COR-L47 (cell line): Measurements from ENCODE around the gene GOLGA7B.

ENCODE experiments used
- DNase-seq: peaks from one replicate; lab custom pipeline; 2025; lab: John Stamatoyannopoulos, UW

GOLGA7B gene

DNA sequence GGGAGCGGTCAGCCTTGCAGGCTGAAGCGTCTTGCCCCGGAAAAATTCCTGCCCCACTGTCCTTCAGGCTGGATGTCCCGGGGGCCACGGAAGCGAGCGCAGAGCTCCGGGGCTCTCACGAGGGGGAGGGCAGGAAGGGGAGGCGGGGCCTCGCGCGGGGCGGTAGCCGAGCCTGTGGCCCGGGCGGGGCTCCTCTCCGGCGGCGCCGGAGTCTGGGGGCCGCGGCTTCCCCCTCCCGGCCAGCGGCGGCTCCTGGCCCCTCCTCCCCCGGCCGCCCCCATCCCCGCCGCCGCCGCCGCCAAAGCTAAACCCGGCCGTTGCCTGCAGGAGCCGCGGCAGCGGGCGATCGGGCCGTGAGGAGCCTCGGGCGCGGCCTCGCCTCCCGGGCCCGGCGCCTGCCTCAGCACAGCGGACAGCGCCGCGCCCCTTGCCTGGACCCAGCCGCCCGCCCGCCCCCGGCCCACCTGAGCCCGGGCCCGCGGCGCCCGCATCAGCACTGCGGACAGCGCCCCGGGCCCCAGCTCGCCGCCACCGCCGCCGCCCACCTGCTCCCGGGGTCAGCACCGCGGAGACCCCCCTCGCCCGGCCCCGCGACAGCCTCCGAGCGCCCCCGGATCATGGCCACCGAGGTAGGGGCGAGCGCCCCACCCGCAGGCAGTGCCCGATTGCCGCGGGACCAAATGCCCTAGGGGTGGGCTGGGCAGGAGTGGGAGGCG is at the start of gene GOLGA7B:
GOLGA7B (plus strand) TSS at position 157 of the 716 bp plus-strand sequence; CDS start at position 618, 461 bp downstream.
- peak; percentile 22 for DNase-seq

DNA sequence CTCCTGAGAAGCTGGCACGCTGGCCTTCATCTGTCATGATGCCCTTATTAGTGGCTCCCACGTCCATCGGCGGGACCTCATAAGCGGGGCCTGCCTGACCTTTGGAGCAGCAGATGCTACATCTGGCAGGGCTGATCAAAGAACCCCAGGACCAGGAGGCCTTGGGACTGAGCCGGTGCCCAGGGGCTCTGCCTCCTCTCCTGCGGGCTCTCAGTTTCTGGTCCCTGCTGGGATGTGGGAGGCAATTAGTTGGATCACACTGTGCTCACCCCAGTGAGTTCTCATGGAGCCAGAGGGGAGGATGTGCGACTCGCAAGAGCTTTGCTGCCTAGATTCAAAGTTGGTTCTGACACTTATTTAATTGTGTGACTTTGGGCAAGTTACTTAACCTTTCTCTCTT is 49.2 kb upstream of the GOLGA7B start:
- DNase-seq = no peak

- no peak for DNase-seq
Observed at GRCh38 chr10:97801422-97801821, 48.2 kb upstream of the GOLGA7B start.

GRCh38 chr10:97805096-97805884 is 44.4 kb upstream of the GOLGA7B start:
- peak; percentile 51 for DNase-seq

- peak; percentile 51 for DNase-seq
Observed at GRCh38 chr10:97805949-97806348, 43.7 kb upstream of the GOLGA7B start.

GRCh38 chr10:97810446-97810845 is 39.2 kb upstream of the GOLGA7B start:
- DNase-seq = no peak

DNA sequence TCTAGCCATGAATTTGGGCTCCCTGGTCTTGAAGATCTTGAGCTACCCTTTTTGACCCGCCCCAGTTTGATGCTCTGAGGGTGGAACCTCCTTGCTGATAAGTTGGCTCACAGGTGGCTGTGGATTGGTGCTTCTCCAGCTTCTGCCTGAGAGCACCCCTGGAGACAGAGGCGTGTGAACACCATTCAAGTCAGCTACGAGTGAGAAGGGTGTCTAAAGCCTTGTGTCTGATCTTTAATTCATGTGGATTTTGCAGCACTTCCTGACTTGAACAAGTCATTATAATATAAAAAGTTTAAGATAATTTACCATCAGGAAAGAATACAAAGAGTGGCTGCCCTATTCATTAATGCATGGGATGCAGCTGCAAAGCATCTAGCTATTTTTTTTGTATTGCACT is 37.7 kb upstream of the GOLGA7B start:
- DNase-seq = no peak

- no peak for DNase-seq
Observed at GRCh38 chr10:97812696-97813095, 36.9 kb upstream of the GOLGA7B start.

GRCh38 chr10:97813311-97813710 is 36.3 kb upstream of the GOLGA7B start:
- no peak for DNase-seq

DNA sequence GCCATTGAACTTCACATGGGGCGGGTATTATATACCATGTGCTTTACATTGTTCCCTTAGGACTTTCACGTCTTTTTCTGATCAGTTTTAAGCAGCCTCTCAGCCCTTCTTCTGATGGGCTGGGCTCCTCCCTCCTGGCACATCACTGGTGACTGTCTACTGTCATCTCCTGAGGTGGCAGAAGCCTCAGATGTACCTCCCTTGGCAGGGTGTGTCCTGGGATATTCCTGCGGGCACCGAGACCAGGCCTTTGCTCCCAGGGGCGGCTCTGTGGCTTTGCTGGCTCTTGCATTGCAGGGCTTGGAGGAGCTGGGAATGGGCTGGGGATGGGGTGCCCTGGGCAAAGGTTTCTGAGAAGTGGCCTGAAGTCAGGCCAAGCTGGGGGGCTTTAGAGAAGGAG is 34.6 kb upstream of the GOLGA7B start:
- DNase-seq = no peak

DNA sequence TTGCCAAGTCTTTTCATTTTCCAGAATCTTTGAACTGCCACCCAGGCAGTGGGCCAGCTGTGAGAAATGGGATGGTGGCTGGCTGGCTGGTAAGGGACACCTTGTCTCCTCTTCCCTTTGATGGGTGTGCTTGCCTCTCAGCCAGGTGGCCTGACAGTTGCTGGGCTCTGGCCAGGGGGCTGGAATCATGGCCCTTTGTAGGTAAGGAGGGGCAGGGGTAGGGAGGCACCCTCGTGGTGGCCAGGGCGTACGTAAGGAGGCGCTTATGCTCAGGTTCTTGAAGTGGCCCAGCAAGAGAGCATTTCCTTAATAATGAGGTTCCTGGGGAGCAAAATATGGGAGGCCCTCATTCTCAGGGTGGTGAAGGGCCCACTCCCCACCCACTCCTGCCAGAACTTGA is 33.0 kb upstream of the GOLGA7B start:
- no peak for DNase-seq

- DNase-seq = no peak
Observed at GRCh38 chr10:97818572-97818971, 31.1 kb upstream of the GOLGA7B start.

GRCh38 chr10:97820096-97820704 is 29.4 kb upstream of the GOLGA7B start:
- DNase-seq = no peak

- peak; percentile 55 for DNase-seq
Observed at GRCh38 chr10:97821308-97822038, 28.2 kb upstream of the GOLGA7B start.

- no peak for DNase-seq
Observed at GRCh38 chr10:97822261-97822687, 27.4 kb upstream of the GOLGA7B start.

- DNase-seq = no peak
Observed at GRCh38 chr10:97823734-97824133, 25.9 kb upstream of the GOLGA7B start.

DNA sequence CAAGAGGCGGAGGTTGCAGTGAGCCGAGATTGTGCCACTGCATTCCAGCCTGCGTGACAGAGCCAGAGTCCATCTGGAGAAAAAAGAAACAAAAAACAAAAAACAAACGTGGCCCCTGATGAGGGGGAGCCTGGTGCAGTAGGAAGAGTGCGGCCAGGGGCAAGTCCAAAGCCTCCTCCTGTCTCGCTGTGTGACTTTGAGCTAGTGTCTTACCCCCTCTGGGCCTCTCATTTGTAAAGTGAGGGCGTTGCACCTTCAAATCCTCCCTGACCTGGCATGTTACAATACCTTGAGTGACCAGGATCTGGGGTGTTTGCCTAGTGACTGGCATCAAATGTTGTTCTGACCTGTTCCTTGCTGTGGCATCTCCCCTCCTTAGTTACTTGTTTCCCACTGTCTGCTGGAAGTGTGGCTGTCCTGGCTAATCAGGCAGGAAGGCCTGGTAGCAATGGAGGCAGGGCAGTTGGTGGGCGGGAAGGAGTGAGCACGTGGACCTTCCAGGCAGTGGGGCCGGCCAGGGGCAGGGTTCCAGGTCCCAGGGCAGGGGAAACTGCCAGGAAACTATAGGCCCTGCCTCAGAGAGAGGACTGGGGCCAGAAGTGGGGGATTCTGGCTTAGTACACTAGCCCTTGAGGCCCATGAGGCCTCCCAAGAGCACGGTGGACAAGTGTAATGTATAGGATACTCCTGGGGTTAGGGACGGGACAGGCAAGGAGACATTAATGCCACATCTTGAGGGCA is 24.5 kb upstream of the GOLGA7B start:
- DNase-seq = no peak

- DNase-seq = no peak
Observed at GRCh38 chr10:97826892-97827291, 22.8 kb upstream of the GOLGA7B start.

- no peak for DNase-seq
Observed at GRCh38 chr10:97827702-97828291, 21.8 kb upstream of the GOLGA7B start.

DNA sequence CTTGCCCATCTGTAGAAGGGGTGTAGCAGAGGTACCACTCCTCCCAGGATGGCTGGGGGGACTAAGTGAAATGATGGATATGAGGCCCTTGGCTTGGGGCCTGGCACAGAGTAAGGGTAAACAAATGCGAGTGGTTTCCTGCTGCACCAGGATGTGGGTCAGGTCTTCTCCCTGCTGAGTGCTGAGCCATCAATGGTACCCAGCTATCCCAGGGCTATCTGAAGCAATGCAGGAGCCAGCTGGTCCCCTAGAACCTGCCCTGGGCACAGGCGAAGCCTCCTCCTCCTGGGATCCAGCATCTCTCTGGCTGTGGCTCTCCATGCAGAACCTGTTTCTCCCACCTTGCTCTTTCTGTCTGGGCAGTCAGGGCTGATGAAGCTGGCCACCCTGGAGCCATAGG is 20.9 kb upstream of the GOLGA7B start:
- DNase-seq = no peak

GRCh38 chr10:97830064-97830463 is 19.6 kb upstream of the GOLGA7B start:
- no peak for DNase-seq
